Mesendoderm (in vitro differentiated cells): ENCODE measurements around the gene SLC16A6.
A peak's percentile ranks its signal among the peaks of the same experiment; 100 is the strongest.
"Not testable (repeated sequence)": the region's sequence is repeated elsewhere in the genome, so short reads cannot be mapped to it uniquely, and the experiment has no call there.

Experiments
- DNase-seq: peaks from one replicate; pipeline ENCODE4 v3.0.0; 2013
- H2AK5ac ChIP-seq: 2 replicates; pipeline ENCODE4 v1.6.1; 2013; ENCODE audit warnings: low read length, inconsistent platforms
- H2BK120ac ChIP-seq: 2 replicates; pipeline ENCODE4 v1.6.1; 2013; ENCODE audit warnings: low read depth, mild to moderate bottlenecking, low read length, moderate library complexity, mixed read lengths
- H2BK15ac ChIP-seq: replicated peaks from 2 replicates; pipeline ENCODE4 v1.6.1; 2013; ENCODE audit warnings: low read depth, mild to moderate bottlenecking, moderate library complexity
- H2BK5ac ChIP-seq: 2 replicates; pipeline ENCODE4 v1.6.1; 2013; ENCODE audit warnings: low read length, inconsistent platforms
- H3K18ac ChIP-seq: 2 replicates; pipeline ENCODE4 v1.6.1; 2013; ENCODE audit warnings: mild to moderate bottlenecking, low read length, mixed read lengths
- H3K23ac ChIP-seq: one replicate; pipeline ENCODE4 v1.6.1; 2013; ENCODE audit warnings: low read length
- H3K27ac ChIP-seq: 2 replicates; pipeline ENCODE4 v1.5.1; 2013; ENCODE audit warnings: low read depth, mild to moderate bottlenecking, inconsistent platforms, low read length, moderate library complexity
- H3K27me3 ChIP-seq: 2 replicates; pipeline ENCODE4 v1.6.1; 2013; ENCODE audit warnings: low read length, control low read depth, mild to moderate bottlenecking, inconsistent platforms; ENCODE audit not compliant: insufficient read depth, poor library complexity
- H3K36me3 ChIP-seq: 2 replicates; pipeline ENCODE4 v1.6.1; 2013; ENCODE audit warnings: low read length, inconsistent platforms; ENCODE audit not compliant: control insufficient read depth, insufficient read depth
- H3K4ac ChIP-seq: one replicate; pipeline ENCODE4 v1.6.1; 2013; ENCODE audit warnings: low read depth, mild to moderate bottlenecking, low read length, moderate library complexity
- H3K4me1 ChIP-seq: 2 replicates; pipeline ENCODE4 v1.6.1; 2013; ENCODE audit warnings: low read depth, low read length, inconsistent platforms; ENCODE audit not compliant: control insufficient read depth
- H3K4me2 ChIP-seq: 2 replicates; pipeline ENCODE4 v1.6.1; 2013; ENCODE audit warnings: low read length
- H3K4me3 ChIP-seq: 2 replicates; pipeline ENCODE4 v1.5.1; 2013; ENCODE audit warnings: mild to moderate bottlenecking, low read length
- H3K56ac ChIP-seq: one replicate; pipeline ENCODE4 v1.6.1; 2013; ENCODE audit warnings: low read length
- H3K79me1 ChIP-seq: 2 replicates; pipeline ENCODE4 v1.6.1; 2013; ENCODE audit warnings: low read length, inconsistent platforms
- H3K79me2 ChIP-seq: 2 replicates; pipeline ENCODE4 v1.6.1; 2013; ENCODE audit warnings: mild to moderate bottlenecking, low read length; ENCODE audit not compliant: control insufficient read depth, insufficient read depth
- H3K9ac ChIP-seq: 2 replicates; pipeline ENCODE4 v1.6.1; 2013; ENCODE audit warnings: low read length, inconsistent platforms
- H4K5ac ChIP-seq: one replicate; pipeline ENCODE4 v1.6.1; 2013; ENCODE audit warnings: low read length
- H4K8ac ChIP-seq: one replicate; pipeline ENCODE4 v1.6.1; 2013; ENCODE audit warnings: low read depth, mild to moderate bottlenecking, control low read depth, low read length, moderate library complexity
- WGBS: extraction: QIAGEN DNeasy Blood & Tissue Kit; methylation state at CpG from one replicate; pipeline ENCODE4 v1.1.7; 2013; ENCODE audit warnings: low lambda C conversion rate, missing lambda C conversion rate; ENCODE audit not compliant: insufficient coverage; ENCODE audit errors: extremely low coverage; 5-methylcytosine and 5-hydroxymethylcytosine counted together

Gene SLC16A6

GRCh38 chr17:68220786-68221185, 70.1 kb downstream of the SLC16A6 start:
- no CpG with 5 or more reads among the region's 12 CpGs for WGBS
- H3K27ac ChIP-seq, H2BK120ac ChIP-seq, H3K23ac ChIP-seq, H3K27me3 ChIP-seq, H3K18ac ChIP-seq, H2AK5ac ChIP-seq, H2BK5ac ChIP-seq, H3K79me2 ChIP-seq, H2BK15ac ChIP-seq, H4K8ac ChIP-seq, H3K4me2 ChIP-seq, DNase-seq, H3K79me1 ChIP-seq, H4K5ac ChIP-seq, H3K56ac ChIP-seq, H3K4ac ChIP-seq, H3K4me3 ChIP-seq, H3K9ac ChIP-seq, H3K36me3 ChIP-seq, H3K4me1 ChIP-seq: not testable (repeated sequence)

GRCh38 chr17:68220186-68220585, 70.7 kb downstream of the SLC16A6 start:
- H3K56ac ChIP-seq, H3K27me3 ChIP-seq, H3K79me2 ChIP-seq, H2AK5ac ChIP-seq, H3K36me3 ChIP-seq, H3K23ac ChIP-seq, H3K4me3 ChIP-seq, DNase-seq, H3K79me1 ChIP-seq, H3K18ac ChIP-seq, H4K5ac ChIP-seq, H2BK15ac ChIP-seq, H3K4me1 ChIP-seq, H3K4me2 ChIP-seq, H3K9ac ChIP-seq, H3K27ac ChIP-seq, H4K8ac ChIP-seq, H3K4ac ChIP-seq, H2BK5ac ChIP-seq, H2BK120ac ChIP-seq: not testable (repeated sequence)
- no CpG with 5 or more reads among the region's 2 CpGs for WGBS

- H2AK5ac ChIP-seq, H3K4me1 ChIP-seq, H3K4ac ChIP-seq, H3K36me3 ChIP-seq, H4K5ac ChIP-seq, H2BK15ac ChIP-seq, H3K18ac ChIP-seq, H3K4me2 ChIP-seq, H3K27ac ChIP-seq, H3K4me3 ChIP-seq, H3K23ac ChIP-seq, H2BK120ac ChIP-seq, DNase-seq, H3K9ac ChIP-seq, H2BK5ac ChIP-seq, H3K79me2 ChIP-seq, H3K79me1 ChIP-seq, H3K27me3 ChIP-seq, H3K56ac ChIP-seq: not testable (repeated sequence)
- peak overlapping the region; percentile 39 for H4K8ac ChIP-seq
- no CpG with 5 or more reads among the region's 5 CpGs for WGBS
These were observed 71.5 kb downstream of the SLC16A6 start for GRCh38 chr17:68219429-68219828.
